NCI-H1436 treated with DMSO at 0.1 percent for 48 hours (cell line): ENCODE measurements around the gene DAAM1.

Source experiments
- DNase-seq: peaks from one replicate; lab custom pipeline; 2025; lab: John Stamatoyannopoulos, UW

The DAAM1 gene

DNA sequence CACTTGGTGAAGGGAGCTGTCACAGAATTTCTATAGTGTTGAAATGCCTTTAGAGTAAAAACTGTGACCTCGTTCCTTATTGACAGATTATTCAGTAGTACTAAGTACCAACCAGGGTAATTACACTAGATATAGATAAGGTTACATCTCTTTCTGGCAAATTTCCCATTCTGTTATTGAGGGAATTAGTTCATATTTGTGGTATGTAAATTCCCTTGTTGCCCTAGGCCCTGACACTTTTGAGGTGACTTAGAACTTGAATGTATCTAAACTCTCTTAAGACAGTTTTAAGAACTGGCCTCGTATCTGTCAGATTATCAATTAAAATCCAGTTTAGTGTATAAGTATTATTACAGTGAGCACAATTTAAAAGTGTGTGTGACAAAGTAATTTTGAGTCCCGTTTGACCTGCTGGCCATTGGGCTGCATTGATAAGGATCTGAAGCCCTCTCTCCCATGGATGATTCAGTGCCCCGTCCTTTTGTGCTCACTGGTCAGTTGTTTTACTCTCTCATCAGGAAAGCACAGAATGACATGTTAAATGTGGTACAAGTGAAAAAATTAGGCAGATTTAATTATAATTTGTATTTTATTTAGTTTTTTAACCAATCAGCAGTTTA lies 153.5 kb downstream of the DAAM1 start:
- no peak for DNase-seq

DNA sequence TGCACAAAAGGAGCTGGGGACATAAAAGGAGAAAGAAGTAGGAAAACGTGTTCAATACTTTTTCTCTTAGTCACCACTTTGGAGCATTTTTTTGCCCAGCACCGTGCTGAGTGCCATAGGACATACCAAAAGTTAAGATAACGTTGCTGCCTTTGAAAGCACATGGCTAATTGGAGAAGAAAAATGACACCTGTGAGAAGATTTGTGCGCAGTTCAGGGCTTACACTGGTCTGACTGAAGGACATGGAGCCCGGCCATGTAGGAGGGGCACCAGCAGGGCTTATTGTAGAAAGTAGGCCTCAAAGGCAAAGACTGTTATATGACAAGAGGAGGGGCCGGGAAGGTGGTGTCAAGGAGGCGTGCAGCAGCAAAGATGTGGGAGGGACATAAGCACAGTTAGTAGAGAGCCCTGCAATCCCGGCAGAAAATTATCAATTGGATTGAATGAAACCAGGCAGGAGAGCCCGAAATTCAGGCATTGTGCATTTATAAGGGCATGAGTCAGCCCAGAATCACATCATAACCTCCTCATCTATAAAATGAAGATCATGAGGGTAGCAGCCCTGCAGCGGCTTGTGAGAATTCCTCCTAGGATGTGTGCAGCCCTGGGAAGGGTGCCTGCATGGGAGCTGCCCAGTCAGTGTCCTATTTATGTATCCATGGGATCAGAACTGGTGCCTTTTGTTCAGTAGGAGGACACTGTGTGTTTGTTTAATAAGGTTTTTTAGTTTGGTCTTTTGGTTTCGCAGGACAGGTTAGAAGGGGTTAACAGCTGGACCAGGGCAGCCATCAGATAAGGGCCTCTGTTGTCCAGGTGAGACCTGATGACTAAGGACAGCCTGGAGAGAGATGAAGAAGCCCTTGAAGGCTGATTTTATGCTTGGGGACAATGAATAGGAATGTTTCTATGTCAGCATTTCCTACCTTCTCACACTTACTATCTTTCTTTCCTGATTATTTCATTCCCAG lies 154.3 kb downstream of the DAAM1 start:
- no peak for DNase-seq

DNA sequence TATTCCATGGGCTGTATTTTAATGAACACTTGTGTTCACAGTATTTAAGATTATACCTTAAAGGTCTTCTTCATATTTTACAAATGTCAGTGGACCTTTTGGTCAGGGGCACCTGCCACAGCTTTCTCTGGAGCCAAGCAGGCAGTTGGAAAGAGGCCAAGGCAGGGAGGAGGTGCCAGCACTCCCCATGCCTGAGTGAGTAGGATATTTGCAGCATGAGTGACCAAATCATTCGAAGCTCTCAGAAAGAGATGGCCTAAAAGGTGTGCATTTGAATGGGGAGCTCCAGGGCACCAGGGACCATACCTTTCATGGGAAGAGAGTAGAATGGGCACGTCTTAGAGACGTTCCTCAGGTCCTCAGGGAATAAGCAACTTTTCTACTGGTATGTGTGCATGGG lies 155.1 kb downstream of the DAAM1 start:
- DNase-seq: no peak

DNA sequence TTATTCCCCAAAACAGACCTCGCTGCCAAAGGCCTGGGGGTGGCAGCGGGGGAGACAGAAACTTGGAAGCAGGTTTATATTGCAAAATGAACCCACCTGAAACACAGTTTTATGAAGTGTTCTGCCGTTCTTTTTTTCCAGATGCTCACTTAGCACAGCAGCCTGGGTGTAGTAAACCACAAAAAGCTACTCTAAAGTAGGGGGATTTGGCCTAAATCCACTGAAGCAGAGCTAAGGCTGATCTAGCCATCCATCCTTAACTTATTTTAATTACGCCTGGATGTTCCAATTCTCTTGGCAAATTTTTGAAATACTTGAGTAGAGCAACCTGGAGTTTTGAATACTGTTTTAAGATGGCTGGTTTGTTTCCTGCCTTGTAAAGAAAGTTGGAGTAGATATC lies 155.5 kb downstream of the DAAM1 start:
- DNase-seq: no peak

DNA sequence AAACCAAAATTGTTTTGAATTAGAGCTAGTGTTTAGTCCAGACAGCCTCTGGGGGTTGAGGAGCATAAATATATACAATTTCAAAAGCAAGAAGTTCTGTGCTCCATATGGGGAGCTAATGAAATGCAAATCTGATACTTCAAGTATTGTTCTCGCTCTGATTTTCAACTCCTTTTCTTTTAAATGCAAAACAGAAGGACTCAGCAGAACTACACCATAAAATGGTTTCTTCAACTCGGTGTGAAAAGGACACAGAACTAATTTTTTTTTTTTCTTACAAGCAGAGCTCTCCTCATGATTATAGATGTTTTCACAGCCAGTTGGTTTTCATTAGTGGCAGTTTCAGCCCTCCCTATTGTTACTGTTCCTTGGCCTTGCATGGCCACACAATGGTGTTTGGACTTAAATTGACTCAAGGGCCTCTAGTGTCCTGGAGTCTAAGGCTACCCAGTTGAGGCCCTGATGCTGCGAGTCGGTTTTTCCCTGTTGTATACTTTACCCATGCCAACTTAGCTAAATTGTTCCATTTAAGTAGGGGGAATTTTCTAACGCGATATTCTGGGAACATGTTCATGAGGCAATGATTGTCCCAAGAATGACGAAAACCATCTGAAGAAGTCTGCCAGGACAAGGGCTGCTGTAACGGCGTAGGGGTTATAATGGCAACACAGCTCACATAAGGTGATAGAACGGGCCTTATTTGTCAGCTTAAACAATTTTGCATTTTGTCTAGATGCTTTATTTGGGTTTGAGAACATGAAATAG lies 156.4 kb downstream of the DAAM1 start:
- DNase-seq: no peak

DNA sequence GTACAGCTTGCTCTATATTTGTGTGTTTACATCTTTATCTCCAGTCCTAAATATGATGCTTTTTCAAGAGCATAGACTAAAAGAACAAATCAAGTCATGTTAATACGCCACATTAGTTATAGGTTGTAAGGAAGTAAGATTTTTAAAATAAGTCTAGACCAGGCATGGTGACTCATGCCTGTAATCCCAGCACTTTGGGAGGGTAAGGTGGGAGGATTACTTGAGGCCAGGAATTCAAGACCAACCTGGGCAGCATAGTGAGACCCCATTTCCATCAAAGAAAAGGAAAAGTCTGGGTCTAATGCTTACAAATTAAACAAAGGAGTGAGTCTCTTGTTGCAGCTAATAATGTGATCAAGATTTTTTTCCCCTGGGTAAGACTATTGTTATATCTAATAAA lies 157.9 kb downstream of the DAAM1 start:
- no peak for DNase-seq

DNA sequence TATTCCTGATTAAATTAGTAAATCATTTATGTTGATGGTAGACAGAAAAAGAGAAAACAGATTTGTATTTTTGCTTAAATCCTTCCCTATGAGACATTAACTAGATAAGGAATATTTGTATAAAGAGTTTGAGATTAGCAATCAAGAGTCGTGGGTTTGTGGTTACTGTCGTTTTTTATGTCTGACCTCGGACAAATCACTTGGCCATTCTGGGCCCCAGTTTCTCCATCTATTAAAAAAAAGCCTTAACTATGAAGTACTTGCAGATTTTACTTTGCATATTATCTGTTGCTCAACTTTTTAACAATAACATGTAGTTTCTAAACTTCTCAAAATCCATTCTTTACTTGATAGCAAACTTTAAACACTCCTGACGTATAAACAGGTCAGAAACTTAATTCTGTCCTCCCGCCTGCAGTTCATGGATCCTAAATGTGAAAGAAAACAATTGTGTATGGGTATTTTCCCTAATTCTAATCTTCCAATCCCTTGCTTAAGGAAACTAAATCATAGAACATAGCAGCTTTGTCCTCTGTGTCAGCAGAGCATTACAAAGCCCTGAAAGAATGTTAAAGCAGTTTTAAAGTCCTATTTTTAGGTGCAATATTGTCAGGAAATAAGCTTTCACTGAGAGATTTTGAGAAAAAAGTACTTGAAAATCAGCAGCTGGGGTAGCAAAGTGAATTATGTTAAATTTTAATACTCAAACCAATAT lies 158.5 kb downstream of the DAAM1 start:
- no peak for DNase-seq

DNA sequence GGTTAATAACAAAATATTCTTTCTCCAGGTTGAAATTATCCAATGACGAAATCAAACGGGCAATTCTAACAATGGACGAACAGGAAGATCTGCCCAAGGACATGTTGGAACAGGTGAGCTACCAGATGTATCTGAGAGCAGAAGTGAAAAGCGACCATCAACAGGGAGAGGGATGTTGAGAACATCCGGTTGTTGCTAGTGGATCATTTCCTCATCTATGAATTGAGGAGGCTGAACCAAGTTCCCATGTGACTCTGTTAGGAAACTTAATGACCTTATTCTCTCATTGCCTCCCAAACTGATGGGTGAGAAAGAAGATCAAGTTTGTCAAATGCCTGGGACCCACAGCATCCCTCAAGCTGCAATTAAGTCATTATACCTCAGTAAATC lies 159.0 kb downstream of the DAAM1 start:
- no peak for DNase-seq

DNA sequence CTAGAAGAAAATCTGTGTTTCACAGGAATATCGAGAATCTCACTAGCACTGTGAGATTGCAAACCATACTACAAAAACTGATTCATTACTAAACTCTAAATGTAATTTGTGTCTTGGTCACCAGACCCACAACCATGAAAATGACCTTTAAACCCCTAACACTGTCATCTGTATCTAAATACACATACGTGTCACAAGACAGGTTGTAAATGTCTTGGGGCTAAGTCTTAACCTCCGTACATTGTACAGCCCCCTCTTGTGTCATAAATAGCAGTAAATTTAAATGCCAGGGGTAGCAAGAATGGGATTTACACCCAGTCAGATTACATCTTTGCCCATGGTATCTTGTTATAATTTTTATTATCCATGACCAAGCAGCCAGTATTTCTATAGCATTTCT lies 159.4 kb downstream of the DAAM1 start:
- no peak for DNase-seq

DNA sequence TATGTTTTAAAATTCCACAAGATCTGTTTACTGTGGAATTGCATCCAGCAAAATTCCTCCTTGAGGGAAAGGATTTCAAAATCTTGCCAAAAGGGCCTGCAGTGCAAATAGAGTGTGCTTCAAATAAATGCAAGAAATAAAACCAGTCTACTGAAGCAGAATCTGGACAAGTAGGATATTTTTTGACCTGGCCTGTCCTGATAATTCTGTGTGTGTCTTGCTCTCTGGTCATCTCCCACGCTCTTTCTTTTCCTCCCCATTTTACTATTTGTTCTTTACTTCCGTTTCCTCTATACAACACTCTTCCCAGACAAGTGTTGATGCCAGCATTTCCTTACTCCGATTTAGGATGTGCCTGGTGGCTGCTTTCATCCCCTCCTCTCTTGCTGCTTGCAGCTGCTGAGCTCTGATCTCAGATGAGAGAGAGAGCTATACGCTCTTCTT lies 160.8 kb downstream of the DAAM1 start:
- DNase-seq: no peak

DNA sequence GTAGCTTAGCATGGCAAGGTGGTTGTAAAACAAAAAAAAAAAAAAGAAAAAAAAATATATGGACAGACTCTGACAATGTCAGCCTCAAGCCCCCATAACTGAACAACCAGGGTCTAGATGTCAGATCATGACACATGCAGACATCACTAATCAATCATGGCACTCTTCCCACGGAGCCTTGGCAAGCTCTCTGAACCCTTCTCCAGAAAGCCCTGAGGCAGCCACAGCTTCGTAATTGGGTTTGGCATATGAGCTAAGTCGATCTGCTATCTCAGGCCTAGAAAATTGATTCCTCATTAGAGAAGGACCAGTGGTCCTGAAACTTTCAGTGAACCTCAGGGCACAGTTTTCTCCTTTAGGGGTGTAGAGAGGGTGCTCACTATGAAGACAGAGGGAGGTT lies 164.5 kb downstream of the DAAM1 start:
- no peak for DNase-seq

DNA sequence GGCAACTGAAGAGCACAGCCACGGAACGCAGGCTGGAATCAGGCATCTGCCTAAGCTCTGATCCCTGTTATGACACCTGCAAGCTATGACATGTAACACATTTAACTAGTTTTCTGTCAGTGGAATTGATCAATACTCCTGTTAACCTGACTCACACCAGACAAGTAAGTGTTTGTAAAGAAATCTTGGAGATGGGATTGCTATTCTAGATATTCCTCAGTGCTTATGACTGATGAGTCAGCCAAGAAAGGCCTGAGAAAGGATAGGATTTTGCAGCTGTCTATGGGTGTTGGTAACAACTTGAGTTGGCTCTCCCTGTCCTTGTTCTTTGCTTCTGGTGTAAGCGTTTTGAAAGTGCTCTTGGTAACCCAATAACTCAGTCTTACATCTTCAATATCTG lies 166.2 kb downstream of the DAAM1 start:
- DNase-seq: no peak

DNA sequence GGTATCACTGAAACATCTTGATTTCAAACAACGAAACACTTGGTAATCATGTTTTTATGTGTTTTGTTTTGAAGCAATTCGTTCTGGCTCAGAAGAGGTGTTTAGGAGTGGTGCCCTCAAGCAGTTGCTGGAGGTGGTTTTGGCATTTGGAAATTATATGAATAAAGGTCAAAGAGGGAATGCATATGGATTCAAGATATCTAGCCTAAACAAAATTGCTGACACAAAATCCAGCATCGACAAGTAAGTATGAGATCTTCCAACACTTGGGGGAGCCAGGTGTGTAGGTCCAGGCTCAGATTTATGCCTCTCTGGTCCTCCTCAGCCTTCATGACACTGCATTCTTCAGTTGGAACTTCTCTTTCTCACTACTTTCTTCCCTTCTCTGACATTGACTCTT lies 166.6 kb downstream of the DAAM1 start:
- no peak for DNase-seq

DNA sequence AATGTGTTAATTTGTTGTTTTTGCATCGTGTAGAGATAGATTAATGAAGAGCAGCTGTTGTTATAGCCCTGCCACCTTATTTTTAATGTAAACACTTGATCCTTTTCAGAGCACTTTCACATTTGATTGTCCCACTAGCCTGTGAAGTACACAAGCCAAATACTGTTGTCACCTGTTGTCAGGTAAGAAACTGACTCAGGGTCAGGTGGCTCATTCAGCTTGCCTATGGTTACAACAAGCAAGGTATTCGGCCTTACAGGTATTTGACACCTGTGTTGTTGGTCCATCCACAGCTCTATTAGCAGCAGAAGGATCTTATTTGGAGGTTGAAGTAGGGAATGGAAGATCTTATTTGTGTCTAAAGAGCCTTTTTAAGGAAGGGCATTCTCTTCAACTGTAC lies 167.8 kb downstream of the DAAM1 start:
- DNase-seq: no peak

DNA sequence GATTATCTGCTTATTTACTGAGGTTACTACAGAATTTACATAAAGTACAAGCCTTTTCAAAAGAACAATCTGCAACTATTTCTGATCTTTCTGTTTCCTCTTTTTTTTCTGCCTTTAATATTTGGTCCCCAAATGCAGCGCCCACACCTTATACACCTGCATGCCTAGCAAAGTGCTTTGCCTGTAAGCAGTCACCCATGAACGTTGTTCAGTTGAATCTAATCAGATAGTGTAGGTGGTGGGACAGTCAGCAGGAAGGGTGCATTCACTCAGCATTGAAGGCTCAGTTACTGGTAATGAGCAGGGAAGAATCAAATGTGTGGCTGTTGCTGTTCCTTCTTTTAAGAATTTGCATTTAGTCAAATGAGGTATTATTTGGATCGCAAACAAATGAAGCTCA lies 168.3 kb downstream of the DAAM1 start:
- DNase-seq: no peak

DNA sequence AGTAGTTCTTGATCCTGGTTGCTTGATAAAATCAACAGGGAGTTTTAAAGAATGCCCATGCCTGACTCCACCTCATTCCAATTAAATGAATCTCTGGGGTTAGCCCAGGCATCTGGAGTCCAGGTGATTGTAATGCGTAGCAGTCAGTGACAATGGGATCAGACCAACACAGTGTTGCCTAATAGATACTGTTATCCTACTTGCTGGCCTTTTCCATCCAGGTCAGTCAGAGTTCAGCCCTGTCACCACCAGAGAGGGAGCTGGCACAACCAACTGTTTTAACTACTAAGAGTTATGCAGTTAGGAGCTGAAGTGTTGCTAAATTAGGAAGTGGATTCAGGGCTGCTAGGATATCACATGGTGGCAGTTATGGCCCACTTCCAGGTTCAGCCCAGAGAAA lies 169.6 kb downstream of the DAAM1 start:
- no peak for DNase-seq

DNA sequence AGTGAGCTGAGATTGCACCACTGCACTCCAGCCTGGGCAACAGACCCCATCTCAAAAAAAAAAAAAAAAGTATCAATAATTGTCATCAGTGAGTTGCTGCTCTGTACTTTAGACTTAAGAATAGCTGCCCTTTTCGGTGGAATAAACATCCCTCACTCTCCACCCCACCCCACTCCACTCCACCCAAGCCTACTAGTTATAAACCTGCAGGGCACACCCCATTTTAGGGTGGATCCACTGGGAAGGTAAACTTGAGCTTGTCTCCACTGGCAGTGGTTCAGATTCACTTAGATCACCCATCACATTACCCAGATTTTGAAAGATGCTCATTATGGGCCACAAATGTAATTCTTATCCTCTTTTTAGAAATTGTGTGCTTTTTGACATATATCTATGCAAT lies 170.3 kb downstream of the DAAM1 start:
- DNase-seq: no peak

DNA sequence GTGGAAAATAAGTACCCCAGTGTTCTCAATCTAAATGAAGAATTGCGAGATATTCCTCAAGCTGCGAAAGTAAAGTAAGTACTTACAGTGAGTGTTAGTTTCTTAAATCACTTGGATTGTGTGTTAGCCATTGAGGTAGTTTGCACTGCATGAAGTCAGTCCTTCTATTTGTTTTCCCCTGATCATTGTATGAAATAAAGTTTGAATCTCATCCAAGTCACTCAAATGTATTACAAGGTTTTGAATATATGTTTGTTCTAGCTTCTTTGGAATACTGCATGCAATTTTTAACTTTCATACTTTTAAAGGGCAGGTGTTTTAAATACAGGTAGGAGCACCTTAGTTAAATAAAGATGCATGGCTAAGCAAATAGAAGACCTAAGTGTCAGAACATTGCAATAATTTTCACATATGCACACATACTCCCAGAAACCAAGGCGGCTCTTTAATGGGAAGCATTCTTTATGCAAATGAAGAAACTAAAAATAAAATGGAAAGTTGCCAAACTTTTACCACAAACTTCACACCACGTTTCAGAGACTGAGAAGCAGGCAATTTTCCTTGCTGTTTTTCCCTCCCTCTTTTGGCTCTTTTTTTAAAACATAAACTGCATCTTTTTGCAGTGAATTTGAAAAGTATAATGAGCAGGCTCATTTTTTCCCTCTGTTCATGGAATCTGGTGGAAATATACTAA lies 171.1 kb downstream of the DAAM1 start:
- DNase-seq: no peak

DNA sequence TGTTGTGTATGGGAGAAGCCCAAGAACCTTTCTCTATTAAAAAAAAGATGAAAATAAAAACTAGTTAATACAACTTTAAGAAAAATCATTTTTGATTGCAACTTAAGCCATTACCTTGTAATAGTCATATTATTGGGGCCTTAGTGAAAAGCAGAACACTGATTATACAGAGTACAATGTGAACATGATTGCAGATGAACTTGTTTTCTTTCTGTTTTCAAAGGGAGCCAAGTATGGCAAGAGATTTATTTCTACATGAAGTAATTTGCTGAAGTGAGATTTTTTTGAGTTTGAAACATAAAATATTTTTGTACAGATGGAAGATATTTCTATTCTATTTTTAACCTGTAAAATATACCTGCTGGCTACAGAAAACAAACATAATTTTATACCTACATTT lies 171.8 kb downstream of the DAAM1 start:
- DNase-seq: no peak

DNA sequence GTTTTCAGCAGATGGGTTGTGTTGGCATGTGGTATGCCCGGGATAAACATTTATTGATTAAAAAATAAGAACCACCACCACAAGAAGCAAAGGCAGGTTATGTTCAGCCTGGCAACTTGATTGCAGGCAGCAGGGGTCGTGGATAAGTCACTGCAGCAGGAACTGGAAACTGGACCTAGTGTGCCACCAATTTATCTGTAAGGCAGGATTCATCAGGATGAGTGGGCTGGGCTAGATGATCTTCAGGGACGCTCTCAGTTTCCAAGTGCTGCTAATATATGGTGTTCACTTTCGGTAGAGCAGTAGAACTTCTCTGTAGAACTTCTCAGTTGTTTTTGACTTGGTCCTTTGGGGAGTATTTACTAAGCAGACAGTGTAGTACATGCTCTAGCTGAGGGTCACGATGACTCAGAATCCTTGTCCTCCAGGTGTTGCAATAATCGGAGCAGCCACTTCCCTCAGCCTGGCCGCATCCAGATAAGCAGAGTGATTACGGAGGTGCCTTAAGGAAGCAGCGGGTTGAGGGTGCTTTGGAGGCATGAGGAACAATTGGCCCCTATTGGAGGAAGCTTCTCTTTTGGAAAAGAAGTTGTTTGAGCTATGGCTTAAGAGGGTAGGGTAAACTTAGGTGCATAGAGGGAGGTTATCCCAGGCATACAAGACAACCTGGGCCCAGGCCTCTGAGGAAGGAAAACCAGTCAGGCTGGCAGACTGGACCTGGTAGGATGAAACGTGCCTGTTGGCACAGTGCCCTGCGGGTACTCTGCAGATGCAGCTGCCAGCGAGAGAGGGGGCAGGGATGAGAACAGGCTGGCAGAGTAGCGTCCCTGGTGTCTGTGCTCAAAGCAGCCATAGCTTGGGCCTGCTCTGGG lies 172.7 kb downstream of the DAAM1 start:
- peak; percentile 37 for DNase-seq

DNA sequence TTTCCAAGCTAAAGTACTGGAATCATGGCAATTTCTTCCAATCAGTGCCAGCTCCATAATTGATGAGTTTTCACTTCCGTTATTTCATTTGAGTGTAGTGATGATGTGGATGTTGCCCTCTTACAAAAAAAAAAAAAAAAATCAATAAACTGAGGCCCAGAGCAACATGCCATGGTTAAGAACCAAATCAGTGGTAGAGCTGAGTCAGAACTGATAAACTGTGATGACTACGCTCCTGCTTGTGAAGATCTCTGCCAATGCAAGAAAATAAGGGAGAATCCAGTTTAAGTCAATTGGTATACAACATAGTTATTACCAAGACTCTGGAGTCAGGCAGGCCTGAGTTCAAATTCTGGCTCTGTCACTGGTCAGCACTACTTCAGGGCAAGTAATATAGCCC lies 174.0 kb downstream of the DAAM1 start:
- DNase-seq: no peak
